Caki2 (cell line): ENCODE data around the gene RHOB. TPM values are rescaled to one million over a fixed set of nuclear protein-coding genes. Genes with fewer than 3 reads are reported as not detected.
"Not testable (repeated sequence)": the region's sequence is repeated elsewhere in the genome, so short reads cannot be mapped to it uniquely, and the experiment has no call there.

Experiments used
- DNase-seq: peaks from one replicate; pipeline ENCODE4 v3.0.0-alpha.2; 2015; ENCODE audit warnings: low read depth
- in situ Hi-C: cut with HindIII; loops from 2 replicates; pipeline ENCODE4 v1.10.0; 2016; ENCODE audit warnings: low sequenced_read_pairs, low pct_unique_long_range_greater_than_20kb, mixed read lengths
- total RNA-seq: library from RNA; depleted of rRNA; stranded (reverse); fragments of >200 nt; shearing (Covaris generic); gene quantifications from 2 replicates; pipeline ENCODE4 v1.2.3, GENCODE V29; 2014; ENCODE audit warnings: low replicate concordance

The RHOB gene
- total RNA-seq, 1 experiment from 2014 or later: 151 TPM

DNA sequence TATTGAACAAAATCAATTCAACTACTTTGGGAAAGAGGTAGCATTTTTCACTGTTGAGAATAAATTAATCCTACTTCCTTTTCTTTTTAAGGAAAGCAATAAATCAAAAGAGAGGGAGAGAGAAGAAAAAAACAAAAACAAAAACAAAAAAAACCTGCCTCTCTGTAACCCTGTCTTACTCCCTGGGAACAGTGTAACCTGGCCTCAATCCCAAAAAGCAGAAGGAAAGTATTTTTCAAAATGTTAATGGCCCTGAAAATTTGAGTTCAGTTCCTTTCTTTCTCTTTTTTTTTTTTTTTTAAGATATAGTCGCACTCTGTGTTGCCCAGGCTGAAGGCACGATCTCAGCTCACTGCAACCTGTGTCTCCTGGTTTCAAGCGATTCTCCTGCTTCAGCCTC lies 35.9 kb downstream of the RHOB start:
- no peak for DNase-seq
- in situ Hi-C loops: no loop called here

DNA sequence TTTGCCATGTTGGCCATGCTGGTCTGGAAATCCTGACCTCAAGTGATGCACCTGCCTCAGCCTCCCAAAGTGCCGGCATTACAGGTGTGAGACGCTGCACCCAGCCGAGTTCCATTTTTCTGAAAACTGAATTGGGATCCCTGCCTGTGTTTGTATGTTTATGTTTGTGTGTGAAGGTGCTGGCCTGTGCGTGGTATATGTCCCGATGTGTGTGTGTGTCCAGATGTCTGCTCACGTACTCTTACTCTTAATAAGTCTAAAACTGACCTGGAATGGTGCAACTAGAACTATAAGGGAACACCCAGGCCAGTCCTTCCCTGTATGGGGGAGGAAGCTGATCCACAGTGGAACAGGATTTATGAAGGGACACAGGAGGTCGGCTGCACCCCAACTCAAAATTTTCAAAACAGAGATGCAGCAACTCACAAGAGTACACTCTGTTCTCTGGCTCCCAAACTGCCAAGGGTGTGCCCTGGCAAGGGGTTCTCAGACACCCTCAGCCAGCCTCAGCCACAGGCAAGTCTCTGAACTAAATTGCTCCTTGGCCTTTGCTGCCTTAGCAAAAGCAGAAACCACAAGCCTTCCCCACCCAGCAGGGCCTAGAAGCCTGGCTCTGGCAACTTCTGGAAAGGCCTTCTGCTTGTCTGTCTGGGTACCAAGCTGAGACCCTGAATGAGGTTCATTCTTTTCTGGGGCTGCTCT lies 36.5 kb downstream of the RHOB start:
- in situ Hi-C loops: no loop called here

DNA sequence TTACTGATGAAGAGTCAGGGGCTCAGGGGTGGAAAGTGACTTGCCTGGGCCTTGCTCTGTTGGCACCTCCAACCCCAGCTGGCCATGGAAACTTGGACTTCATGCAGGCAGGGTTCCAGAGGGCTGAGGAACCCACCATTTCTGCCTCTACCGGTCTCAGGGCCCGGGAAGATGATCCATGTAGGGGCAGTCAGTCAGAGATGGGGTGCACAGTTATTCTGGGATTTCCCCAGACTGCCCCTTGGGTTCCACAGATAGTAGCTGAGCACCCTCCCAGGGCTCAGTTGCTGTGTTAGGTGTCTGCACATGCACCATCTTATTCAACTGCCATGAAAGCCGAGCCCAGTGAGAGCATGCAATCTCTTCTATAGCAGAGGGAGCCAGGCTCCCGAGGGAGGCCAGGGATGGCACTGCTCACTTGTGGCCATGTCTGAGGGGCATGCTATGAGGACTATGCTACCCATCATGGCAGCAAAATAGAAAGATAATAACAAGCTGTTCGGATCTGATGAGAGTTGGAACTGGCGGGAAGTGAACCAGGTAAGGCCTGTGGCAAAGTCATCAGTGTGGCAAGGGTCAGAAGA lies 37.3 kb downstream of the RHOB start:
- no peak for DNase-seq
- in situ Hi-C loops: no loop called here

More for the DNA sequence above, 36.5 kb downstream of the RHOB start:
- DNase-seq: no peak

DNA sequence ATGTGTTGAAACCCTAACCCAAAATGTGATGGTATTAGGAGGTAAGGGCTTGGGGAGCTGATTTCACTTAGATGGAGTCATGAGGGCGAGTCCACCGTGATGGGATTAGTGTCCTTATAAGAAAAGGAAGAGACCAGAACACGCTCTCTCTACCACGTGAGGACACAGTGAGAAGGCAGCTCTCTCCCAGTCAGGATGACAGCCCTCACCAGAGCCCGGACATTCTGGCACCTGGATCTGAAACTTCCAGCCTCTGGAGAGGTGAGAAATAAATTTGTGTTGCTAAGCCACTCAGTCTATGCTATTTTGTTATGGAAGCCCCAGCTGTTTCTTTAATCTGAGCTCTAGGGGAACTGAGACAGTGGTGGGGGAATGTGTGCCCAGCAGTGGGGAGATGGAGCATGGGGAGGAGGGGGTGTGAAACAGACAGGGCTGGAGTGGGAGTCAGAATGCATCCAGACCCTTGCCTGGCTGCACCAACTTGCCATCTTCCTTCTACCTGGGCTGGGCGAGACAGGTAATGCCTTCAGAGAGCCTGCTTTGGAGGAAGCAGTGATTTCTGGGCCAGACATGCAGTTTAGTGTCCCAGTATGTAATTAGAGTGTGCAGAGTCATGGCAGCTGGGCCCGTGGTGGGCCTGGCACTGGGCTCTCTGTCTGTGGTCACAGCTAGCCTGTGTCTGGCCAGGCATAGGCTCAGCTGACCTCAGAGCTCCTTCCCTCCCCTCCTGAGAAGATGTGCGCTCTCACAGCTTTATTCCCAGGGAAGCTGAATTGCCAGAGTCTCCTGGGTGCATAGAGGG lies 38.1 kb downstream of the RHOB start:
- in situ Hi-C loops: no loop called here
- DNase-seq: no peak

DNA sequence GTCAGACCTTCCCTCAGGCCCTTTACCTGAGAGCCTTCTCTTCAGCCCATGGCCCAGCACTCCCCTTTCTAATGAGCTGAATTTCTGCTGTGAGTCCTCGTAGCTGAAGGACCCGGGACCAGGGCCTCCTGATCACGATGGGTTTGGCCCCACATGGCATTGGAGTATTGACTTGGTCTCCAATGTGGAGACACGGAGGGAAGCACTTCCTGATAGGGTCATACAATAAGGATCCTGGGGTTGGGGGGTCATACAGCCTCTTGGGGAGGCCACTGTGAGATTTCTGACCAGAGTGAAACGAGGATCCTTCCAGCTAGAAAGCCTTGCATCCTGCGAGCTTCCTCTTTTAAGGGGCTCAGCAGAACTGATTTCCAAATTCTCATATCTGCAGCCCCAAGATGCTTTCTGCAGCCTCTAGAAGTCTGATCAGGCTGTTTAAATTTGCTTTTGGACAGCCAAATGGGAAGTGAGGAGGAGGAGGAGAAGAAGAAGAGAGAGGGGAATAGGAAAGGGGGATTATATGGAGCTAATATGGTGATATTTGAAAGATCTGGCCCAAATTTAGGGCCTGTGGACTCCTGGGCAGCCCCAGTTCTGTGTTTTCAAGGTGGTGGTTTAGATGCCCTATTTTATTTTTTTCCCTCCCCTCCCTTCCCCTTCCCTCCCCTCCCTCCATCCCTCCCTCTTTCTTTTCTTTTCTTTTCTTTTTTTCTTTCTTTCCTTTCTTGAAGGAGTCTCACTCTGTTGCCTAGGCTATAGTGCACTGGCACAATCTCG lies 38.9 kb downstream of the RHOB start:
- DNase-seq: no peak
- in situ Hi-C loops: no loop called here

DNA sequence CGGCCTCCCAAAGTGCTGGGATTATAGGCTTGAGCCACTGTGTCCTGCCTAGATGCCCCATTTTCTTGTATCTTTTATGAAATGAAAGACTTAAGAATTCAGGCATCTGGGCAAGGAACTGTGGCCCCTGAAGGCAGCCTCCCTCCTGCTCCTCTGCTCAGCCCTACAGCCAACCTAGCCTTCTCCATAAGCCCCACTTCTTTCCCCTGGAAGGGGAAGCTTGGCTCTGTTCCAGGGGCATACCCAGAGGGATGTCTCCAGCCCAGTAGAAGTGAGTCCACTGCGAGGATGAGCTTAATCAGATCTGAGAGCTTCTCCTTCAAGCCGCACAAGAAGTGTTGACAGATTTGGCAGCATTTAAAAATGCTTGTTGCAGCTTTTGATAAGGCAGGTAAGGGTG lies 39.7 kb downstream of the RHOB start:
- DNase-seq: no peak
- in situ Hi-C loops: no loop called here

DNA sequence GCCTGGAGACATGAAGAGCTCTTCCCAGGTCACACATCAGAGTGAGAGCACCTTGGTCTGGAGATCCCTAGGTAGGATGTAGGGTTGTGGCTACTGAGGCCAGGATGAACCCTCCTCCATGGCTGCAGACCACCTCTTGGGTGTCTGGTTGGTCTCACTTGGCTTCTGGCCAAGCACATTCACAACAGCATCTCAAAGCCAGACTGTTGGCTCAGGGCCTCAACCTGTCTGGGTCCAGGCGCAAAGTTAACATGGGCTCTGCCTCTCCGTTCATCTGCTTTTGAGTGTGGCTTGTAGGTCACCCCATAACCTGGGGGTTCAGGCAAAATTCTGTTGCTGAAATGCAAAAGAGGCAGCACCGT lies 40.1 kb downstream of the RHOB start:
- in situ Hi-C loops: no loop called here

DNA sequence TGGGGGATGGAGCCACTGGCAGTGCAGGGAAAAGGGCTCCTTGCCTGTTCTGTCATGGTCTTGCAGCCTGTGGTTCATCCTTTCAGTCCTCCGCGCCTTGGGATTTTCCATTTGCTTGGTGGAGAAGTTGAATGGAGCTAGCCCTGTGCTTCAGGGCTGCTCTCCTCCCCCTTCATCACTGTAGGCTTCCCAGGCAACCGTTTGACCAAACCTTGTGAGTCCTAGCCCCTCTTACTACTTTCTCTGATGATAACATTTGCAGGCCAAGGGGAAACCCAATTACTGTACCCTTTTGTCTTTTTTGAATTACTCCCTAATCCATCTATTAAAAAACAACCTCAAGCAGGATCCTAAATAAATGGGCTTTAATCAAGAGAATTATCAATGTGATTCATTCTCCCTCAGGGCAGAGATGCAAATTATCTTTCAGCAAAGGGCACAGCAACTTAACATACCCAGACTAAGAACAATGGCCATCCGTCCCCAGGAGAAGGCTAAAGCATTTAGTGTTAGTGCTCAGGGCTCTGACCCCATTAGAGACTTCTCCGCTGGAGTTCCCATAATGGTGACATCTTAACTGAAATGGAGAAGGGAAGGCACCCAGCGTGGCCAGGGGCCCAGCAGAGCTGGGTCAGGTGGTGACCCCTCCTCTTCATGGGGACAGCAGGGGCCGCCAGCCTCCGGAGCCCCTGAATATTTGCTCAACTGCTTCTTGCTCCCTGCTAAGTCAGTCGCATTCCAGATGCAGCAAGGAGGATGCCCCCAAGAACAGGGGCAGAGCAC lies 40.7 kb downstream of the RHOB start:
- DNase-seq: no peak
- in situ Hi-C loops: no loop called here

More for the DNA sequence above, 40.1 kb downstream of the RHOB start:
- DNase-seq: no peak

DNA sequence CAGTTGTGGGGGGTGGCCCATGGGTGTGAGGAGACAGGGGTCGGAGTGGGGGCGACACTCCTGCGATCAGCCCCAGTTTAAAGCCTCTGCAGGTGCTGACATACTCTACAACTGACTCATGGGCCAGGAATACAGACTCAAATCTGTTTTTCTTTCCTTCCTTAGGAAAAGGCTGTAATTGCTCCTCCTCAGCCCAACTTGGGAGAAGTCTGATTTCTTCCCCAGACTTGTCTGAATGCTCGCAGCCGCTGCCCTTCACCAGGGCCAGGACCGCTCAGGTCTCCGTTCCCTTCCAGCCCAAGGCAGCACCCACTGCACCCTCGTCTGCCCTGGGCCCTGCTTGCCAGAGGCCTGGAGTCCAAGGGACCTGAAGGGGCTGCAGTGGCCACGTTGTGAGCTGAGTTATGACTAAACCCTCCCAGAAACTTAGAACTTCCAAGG lies 41.3 kb downstream of the RHOB start:
- no peak for DNase-seq
- in situ Hi-C loops: no loop called here

DNA sequence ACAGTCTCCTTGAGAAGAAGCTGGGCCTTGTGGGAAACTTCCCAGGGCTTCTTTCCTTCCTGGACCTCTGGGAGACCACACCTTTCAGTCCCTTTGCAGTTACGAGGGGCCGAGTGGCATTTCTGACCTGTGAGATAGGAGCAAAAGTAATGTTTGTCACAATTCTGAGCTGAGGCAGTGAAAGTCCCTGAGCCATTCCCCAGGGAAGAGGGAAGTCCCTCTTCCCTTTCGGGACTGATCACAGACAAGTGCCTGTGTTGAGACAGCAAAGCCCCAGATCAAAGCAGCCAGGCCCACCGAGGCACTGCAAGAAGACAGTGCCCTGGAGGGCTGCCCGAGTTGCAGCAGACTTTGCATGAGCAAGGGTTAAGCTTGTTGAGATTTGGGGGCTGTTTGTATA lies 41.9 kb downstream of the RHOB start:
- no peak for DNase-seq
- in situ Hi-C loops: no loop called here

DNA sequence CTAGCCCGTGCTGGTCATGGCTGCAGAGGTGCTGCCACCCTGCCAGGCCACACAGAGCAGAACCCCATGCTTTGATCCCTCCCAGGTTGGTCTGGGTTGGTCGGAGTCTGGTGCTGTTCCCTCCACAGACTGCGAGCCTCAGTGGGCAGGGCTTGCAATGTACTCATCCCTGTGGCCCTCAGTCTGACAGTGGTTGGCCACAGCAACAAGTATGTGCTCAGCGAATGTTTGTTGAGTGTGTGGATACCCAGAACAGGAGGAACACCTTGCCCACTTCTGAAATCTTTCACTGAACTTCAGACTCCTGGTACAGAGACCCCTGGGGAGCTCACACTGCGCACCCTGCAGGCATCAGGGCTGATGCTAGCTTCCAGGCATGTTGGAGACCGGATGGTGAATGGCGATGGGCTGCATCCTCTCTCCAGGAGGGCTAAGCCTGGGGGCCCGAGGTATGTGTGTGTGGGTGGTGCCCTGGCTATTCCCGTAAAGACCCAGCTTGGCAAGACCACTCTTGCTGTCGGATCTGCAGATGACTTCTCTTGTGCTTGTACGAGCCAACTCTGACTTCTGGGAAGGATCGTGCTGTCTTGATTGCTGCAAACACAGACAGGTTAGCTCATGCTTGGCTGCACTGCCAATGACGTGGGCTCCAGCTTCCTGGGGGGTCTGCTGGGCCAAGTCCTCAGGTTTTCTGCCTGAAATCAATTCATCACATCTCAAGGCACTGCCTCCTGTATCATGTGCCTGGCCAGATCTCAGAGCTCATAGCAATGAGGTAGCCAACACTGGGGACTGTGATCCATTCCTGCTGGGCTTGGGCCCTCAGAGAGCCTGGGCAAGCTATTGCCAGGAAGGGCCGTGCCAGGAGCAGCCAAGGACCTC lies 43.7 kb downstream of the RHOB start:
- in situ Hi-C loops: no loop called here
- DNase-seq: peak; percentile 66

DNA sequence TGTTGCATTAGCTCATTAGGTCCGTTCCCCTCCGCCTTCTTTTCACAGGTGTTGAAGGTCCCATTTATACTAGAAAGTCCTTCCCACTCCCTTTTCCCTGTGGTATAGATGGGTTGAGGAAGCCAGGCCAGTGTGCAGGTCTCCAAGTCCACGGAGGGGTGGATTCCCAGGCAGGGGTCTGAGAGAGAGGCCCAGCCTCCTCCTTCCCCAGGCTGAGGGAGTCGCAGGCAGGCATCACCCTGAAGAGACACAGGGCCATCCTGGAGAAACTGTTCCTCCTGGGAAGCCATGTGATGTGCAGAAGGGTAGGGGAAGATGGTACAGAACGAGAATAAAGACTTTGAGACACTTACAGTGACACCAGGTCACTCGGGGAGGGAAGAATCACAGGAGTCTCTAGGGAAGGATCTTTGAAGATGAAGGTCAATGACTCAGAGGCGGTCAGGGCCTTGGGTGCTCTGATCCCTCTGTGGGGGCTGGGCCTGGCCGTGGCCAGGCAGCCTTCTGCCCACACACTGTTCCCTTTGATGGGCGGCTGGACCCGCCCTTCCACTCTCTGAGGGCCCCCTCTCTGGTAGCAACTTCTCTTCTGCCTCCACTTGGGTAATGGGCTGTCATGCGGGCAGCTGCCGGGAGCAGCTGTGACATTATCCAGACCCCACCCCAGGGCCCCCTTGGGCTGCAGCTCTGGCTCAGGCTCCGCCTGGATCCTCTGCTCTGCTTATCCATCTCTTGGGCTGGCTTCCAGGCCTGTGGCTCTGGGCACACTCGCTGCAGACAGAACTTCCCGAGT lies 45.1 kb downstream of the RHOB start:
- DNase-seq: peak; percentile 44
- in situ Hi-C loops: no loop called here

DNA sequence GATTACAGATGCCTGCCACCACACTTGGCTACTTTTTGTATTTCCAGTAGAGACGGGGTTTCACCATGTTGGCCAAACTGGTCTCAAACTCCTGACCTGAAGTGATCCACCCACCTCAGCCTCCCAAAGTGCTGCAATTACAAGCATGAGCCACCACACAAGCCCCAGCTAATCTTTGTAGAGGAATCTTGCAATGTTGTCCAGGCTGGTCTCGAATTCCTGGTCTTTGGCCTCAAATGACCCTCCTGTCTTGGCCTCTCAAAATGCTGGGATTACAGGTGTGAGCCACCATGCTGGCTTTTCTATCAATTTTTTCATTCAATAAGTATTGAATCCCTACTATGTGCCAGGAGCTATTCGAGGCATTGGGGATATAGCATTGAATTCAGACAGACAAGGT lies 46.2 kb downstream of the RHOB start:
- in situ Hi-C loops, DNase-seq: not testable (repeated sequence)

DNA sequence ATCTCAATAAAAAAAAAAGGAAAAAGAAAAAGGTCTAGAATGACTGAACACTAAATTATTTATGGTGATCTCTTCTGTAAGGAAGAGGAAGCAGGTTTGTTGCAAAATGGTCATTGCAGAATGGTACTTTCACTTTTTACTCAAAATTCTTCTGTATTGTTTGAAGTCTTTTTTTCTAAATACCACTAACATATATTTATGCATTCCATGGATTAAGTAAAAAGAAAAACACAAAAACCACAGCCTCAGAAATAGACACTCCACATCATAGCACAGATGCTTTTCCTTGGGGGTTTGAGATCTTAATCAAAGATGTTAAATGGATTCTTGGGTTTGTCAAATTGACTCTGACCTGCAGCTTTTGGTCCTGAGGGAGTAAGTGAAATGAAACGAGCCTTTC lies 47.4 kb downstream of the RHOB start:
- DNase-seq: no peak
- in situ Hi-C loops: no loop called here

DNA sequence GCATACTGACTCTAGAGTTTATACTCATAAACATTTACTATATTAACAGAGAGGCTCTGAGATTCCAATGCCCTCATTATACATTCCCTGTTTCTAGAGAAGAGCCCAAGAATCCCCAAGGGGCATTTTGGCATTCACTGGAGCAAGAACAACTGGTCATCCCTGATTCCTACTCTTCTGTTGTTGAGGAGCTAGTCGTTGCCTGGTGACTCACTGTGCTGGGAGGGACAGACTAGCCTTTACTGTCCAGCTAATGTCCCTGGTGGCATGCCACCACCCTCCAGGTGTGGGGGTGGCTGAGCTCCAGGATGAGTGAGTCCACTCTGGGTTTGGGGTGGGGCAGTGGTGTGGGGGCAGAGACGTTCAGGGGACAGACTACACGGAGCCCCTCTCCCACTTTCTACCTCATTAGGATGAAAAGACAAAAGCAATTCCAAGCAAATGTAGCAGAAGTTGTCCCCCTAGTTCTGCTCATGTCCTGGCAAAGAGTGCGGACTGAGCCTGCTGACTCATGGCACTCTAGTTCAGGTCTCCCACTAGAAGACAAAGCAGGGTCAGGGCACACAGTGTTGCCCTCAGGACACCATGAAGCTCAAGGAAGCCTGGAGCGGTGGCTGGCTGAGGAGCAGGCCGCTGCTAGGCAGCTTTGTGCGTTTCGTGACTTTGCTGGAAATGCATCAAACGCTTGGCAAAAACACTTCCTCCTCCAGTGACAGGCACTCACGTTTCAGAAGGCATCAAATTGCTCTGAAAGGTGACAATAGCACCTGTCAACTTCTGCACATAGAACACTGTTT lies 49.4 kb downstream of the RHOB start:
- DNase-seq: peak; percentile 97
- in situ Hi-C loops: no loop called here

DNA sequence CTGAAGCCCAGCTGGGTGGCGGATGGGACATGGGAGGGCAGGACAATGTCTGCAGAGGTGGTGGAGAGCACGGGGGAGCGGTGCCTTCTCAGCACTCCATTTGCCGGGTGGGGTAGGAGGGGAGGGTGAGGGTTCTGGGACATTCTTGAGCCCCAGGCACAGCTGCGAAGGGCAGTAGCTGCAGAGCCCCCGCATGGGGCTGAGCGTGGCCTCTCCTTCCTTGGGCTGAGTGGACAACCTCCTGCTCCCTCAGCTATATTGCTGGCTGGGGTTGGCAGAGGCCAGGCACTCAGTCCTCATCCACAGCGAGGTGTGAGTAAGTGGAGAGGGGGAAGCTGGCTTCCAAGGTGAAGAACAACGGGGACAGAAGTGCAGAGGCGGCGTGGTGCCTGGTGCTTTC lies 50.1 kb downstream of the RHOB start:
- DNase-seq: no peak

More for the DNA sequence above, 50.1 kb downstream of the RHOB start:
- in situ Hi-C loops: no loop called here
